HepG2 (cell line): ENCODE data around the gene NEU1. TPM values are rescaled to one million over a fixed set of nuclear protein-coding genes. Genes with fewer than 3 reads are reported as not detected.

Experiments used
- BHLHE40 ChIP-seq: IDR thresholded peaks from 2 replicates; pipeline ENCODE4 v1.6.1; 2011; ENCODE audit warnings: low read length, improper control_type of control experiment
- DDIT3 ChIP-seq: sonication (generic); formaldehyde crosslinking; IDR thresholded peaks from 2 replicates; pipeline ENCODE4 v1.4.0; 2020; ENCODE audit warnings: mild to moderate bottlenecking, missing genetic modification reagents
- FOSL1 ChIP-seq: sonication (generic); formaldehyde crosslinking; IDR thresholded peaks from 2 replicates; pipeline ENCODE4 v1.9.0; 2021; ENCODE audit warnings: missing genetic modification reagents, borderline replicate concordance
- GPN1 ChIP-seq: sonication (generic); formaldehyde crosslinking; IDR thresholded peaks from 2 replicates; pipeline ENCODE4 v1.5.1; 2020; ENCODE audit warnings: missing genetic modification reagents, borderline replicate concordance
- NFYB ChIP-seq: sonication (generic); formaldehyde crosslinking; IDR thresholded peaks from 2 replicates; pipeline ENCODE4 v1.4.0; 2020; ENCODE audit warnings: missing genetic modification reagents
- NR2F6 ChIP-seq, 2 experiments: IDR thresholded peaks; 2 replicates each; pipeline ENCODE4 v1.6.1; 2016; ENCODE audit warnings: antibody characterized with exemption in 1 of 2, mild to moderate bottlenecking in 1 of 2
- TFE3 ChIP-seq: IDR thresholded peaks from 2 replicates; pipeline ENCODE4 v1.6.1; 2016
- THYN1 ChIP-seq: sonication (generic); formaldehyde crosslinking; IDR thresholded peaks from 2 replicates; pipeline ENCODE4 v1.8.1; 2023; ENCODE audit warnings: low read depth, mild to moderate bottlenecking, moderate library complexity, missing genetic modification reagents, borderline replicate concordance
- ZBTB1 ChIP-seq: sonication (generic); formaldehyde crosslinking; IDR thresholded peaks from 2 replicates; pipeline ENCODE4 v1.4.0; 2020; ENCODE audit warnings: missing genetic modification reagents, borderline replicate concordance
- ZNF121 ChIP-seq: sonication (generic); formaldehyde crosslinking; IDR thresholded peaks from 2 replicates; pipeline ENCODE4 v1.5.0; 2020; ENCODE audit warnings: mild to moderate bottlenecking, missing genetic modification reagents
- ZNF138 ChIP-seq: sonication (generic); formaldehyde crosslinking; IDR thresholded peaks from 2 replicates; pipeline ENCODE4 v1.5.0; 2020; ENCODE audit warnings: mild to moderate bottlenecking, low read depth, missing genetic modification reagents
- ZNF230 ChIP-seq: sonication (generic); formaldehyde crosslinking; IDR thresholded peaks from 2 replicates; pipeline ENCODE4 v1.4.0; 2020; ENCODE audit warnings: mild to moderate bottlenecking, missing genetic modification reagents
- ZNF280B ChIP-seq: sonication (generic); formaldehyde crosslinking; IDR thresholded peaks from 2 replicates; pipeline ENCODE4 v1.5.0; 2020; ENCODE audit warnings: missing genetic modification reagents, mild to moderate bottlenecking, borderline replicate concordance
- ZNF333 ChIP-seq: sonication (generic); formaldehyde crosslinking; IDR thresholded peaks from 2 replicates; pipeline ENCODE4 v1.4.0; 2020; ENCODE audit warnings: mild to moderate bottlenecking, missing genetic modification reagents, borderline replicate concordance
- ZNF460 ChIP-seq: sonication (generic); formaldehyde crosslinking; IDR thresholded peaks from 2 replicates; pipeline ENCODE4 v1.5.1; 2020; ENCODE audit warnings: missing genetic modification reagents, mild to moderate bottlenecking, borderline replicate concordance
- ZNF83 ChIP-seq: sonication (generic); formaldehyde crosslinking; IDR thresholded peaks from 2 replicates; pipeline ENCODE4 v1.4.0; 2020; ENCODE audit warnings: missing genetic modification reagents, mild to moderate bottlenecking, borderline replicate concordance
- ZSCAN21 ChIP-seq: sonication (generic); formaldehyde crosslinking; IDR thresholded peaks from 2 replicates; pipeline ENCODE4 v1.8.0; 2022; ENCODE audit warnings: mild to moderate bottlenecking, missing genetic modification reagents, moderate library complexity, borderline replicate concordance
- ZZZ3 ChIP-seq: sonication (generic); formaldehyde crosslinking; IDR thresholded peaks from 2 replicates; pipeline ENCODE4 v1.4.0; 2020; ENCODE audit warnings: missing genetic modification reagents, mild to moderate bottlenecking, borderline replicate concordance
- polyA plus RNA-seq, 8 experiments: library from polyadenylated mRNA; depleted of rRNA in 3 of 8; stranded (reverse) in 7 of 8; unstranded in 1 of 8; fragments of >200 nt; fragmentation: Illumina TruSeq in 4 of 8; extraction: Trizol in 4 of 8; gene quantifications; 2 replicates each; pipeline versions ENCODE4 v1.2.1 to v1.2.3, GENCODE V29; 2011 to 2016; ENCODE audit warnings: low read depth in 4 of 8, missing spikeins in 1 of 8, mixed read lengths in 1 of 8; ENCODE audit not compliant: insufficient read depth in 1 of 8
- total RNA-seq, 5 experiments: library from RNA; depleted of rRNA; stranded (reverse); fragments of >200 nt; fragmentation: Illumina TruSeq; extraction: Trizol; gene quantifications; 2 replicates each; pipeline ENCODE4 v1.2.3, GENCODE V29; 2016; ENCODE audit warnings: low read depth in 1 of 5

Gene NEU1
- total and polyA plus RNA-seq, 2 of the 13 experiments (the other 11 are each of a cell fraction or from before 2014, with no cell fraction given) = 215 to 297 TPM

GRCh38 chr6:31821301-31822035, 41.2 kb downstream of the NEU1 start (continued):
- no peak for TF ChIP-seq NR2F6 (IDR thresholded peaks at IDR 0.05)
- no peak for TF ChIP-seq NR2F6 (CRISPR knock-in tag; IDR thresholded peaks at IDR 0.05)
- TF ChIP-seq ZNF280B (CRISPR knock-in tag) = no peak
- no peak for TF ChIP-seq BHLHE40
- no peak for TF ChIP-seq ZZZ3 (CRISPR knock-in tag)
- TF ChIP-seq ZSCAN21 (CRISPR knock-in tag) = peak; percentile 22; the same call in 1 of the 2 replicates
- TF ChIP-seq ZNF121 (CRISPR knock-in tag) = peak; percentile 82
- no peak for TF ChIP-seq THYN1 (CRISPR knock-in tag)
- no peak for TF ChIP-seq ZNF230 (CRISPR knock-in tag)
- no peak for TF ChIP-seq ZNF333 (CRISPR knock-in tag)
- TF ChIP-seq DDIT3 (CRISPR knock-in tag) = no peak
- no peak for TF ChIP-seq GPN1
- no peak for TF ChIP-seq ZNF138 (CRISPR knock-in tag)
- no peak for TF ChIP-seq FOSL1 (CRISPR knock-in tag)
- no peak for TF ChIP-seq ZNF83 (CRISPR knock-in tag)
- TF ChIP-seq ZBTB1 (CRISPR knock-in tag) = no peak
- TF ChIP-seq ZNF460 (CRISPR knock-in tag) = peak; percentile 96
- TF ChIP-seq NFYB (CRISPR knock-in tag) = no peak
- no peak; the same call in 1 of the 2 replicates for TF ChIP-seq TFE3 (CRISPR knock-in tag)
- TF ChIP-seq, all 625 proteins: peak for 88
